PFSK-1 (cell line): ENCODE data around the gene DCUN1D3.

ENCODE experiments used
- FOXP2 ChIP-seq: optimal IDR thresholded peaks from 2 replicates; pipeline ENCODE3; 2011; ENCODE audit warnings: borderline replicate concordance, control low read depth, inconsistent platforms; ENCODE audit not compliant: insufficient read depth; ENCODE audit errors: extremely low read length, extremely low read depth
- POLR2AphosphoS5 ChIP-seq: IDR thresholded peaks from 2 replicates; pipeline ENCODE4 v1.6.1; 2012; ENCODE audit warnings: low read depth, mild to moderate bottlenecking, control low read depth, low read length, moderate library complexity
- REST ChIP-seq, 2 experiments: IDR thresholded peaks; 2 replicates each; pipeline versions ENCODE4 v1.6.1 to v1.8.0; 2011 to 2012; ENCODE audit warnings: low read depth in 2 of 2, low read length in 2 of 2, control low read depth in 1 of 2, inconsistent platforms in 1 of 2, mild to moderate bottlenecking in 1 of 2, moderate library complexity in 1 of 2; ENCODE audit not compliant: insufficient read depth in 1 of 2
- SIN3A ChIP-seq: IDR thresholded peaks from 2 replicates; pipeline ENCODE4 v1.6.1; 2012; ENCODE audit warnings: mild to moderate bottlenecking, low read length, moderate library complexity, borderline replicate concordance; ENCODE audit not compliant: insufficient read depth
- TAF1 ChIP-seq: IDR thresholded peaks from 2 replicates; pipeline ENCODE4 v1.6.1; 2012; ENCODE audit warnings: low read length, control low read depth, borderline replicate concordance; ENCODE audit not compliant: insufficient read depth

The DCUN1D3 gene

GRCh38 chr16:20910781-20911321 lies 10.7 kb upstream of the DCUN1D3 start:
- TF ChIP-seq REST (IDR thresholded peaks at IDR 0.05; ENCODE audit: insufficient read depth in 1 of 2, low read depth in 2 of 2, low read length in 2 of 2) = no peak
- no peak for TF ChIP-seq POLR2AphosphoS5
- 0 out of 2 replicates have a peak, but pooled peaks have one; percentile 36 for TF ChIP-seq SIN3A
- TF ChIP-seq FOXP2 = no peak

DNA sequence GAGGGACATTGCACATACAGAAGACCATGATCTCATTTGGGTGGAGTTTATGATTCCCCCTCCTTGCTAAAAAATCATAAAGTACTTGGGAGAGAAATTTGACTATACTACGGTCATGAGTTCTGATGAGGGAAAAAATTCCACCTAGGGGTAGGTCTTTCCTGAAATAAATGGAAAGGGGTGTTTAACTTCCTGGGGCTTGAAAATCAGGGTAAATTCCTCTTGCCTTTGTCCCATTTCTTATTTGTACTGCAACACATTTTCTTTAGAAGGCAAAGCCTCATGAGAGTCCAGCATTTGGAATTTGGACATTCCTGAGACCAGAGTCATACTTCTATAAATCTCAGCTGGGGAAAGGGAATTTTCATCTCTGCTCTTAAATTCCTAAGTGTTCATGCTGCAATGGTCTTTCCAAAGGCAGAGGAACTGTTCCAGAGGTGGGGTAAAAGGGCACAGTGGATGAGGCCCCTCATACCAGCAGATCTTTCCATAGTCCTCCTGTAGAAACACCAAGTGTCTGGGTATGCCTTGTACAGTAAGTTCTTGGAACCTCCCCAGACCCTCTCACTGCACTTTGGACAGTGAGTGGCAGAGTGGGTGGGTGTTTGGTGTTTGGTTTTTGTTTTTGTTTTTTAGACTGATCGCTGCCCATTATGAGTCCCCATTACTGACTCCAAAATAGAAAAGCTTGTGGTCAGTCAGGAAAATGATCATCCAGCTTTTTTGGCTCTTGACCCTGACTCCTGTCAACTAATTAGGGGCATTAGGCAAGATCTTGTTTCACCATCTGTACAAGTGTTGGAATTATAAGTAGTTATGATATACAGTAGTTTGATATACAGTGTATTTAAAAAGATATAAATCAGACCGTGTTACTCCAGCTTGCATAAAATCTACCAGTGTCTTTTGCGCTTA lies 6.4 kb upstream of the DCUN1D3 start:
- TF ChIP-seq REST (IDR thresholded peaks at IDR 0.05; ENCODE audit: insufficient read depth in 1 of 2, low read depth in 2 of 2, low read length in 2 of 2) (no peak), POLR2AphosphoS5 (no peak), TAF1 (no peak), SIN3A (no peak), FOXP2 (no peak)

DNA sequence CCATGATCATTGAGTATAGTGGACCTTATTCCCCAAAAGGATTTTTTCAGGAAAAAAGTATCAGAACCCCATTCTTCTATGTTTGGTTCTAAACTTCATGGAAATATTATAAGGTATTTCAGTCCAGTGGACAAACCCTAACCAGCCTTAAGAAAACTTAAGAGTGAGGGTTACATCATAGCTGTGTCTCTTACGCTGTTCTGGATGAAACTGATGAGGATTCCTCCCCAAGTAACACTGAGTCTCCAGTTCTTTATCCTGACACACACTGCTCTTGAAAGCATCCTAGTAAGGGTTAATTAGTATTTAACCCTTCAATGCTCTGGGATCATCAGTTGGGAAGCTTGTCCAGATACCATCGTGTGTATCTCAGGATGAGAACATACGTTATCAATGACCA lies 5.4 kb upstream of the DCUN1D3 start:
- TF ChIP-seq REST (IDR thresholded peaks at IDR 0.05; ENCODE audit: insufficient read depth in 1 of 2, low read depth in 2 of 2, low read length in 2 of 2) (no peak), SIN3A (no peak), POLR2AphosphoS5 (no peak), TAF1 (no peak), FOXP2 (no peak)

DNA sequence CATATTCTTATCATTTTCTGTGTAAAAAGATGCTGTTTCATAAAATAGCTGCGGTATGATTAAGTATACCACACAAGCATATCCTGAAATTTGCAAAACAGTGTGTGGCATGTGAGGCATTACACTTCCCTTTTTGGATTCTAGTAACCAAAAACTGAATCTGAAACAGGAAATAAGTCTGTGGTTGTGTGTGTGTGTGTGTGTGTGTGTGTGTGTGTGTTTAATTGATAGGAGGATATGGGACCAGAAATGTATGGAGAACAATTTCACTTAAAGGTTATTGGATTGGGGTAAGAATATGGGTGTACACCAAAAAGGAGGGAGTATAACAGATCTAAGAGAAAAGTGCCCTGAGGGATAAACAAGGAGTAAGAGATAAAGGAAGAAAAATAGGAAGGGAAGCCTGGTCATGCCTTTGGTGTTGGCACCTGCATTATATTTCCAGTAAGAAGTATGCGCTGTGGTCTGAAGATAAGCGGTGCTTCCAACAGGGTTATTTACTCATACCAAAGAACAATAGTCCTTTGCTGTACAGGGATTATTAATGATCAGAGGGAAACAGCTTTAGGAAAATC lies 4.4 kb upstream of the DCUN1D3 start:
- TF ChIP-seq REST (IDR thresholded peaks at IDR 0.05; ENCODE audit: insufficient read depth in 1 of 2, low read depth in 2 of 2, low read length in 2 of 2) = no peak
- TF ChIP-seq POLR2AphosphoS5 = no peak
- no peak for TF ChIP-seq SIN3A
- TF ChIP-seq TAF1 = no peak
- no peak for TF ChIP-seq FOXP2
